D721Med (cell line): ENCODE results near the gene EPN3.

Experiments used
- DNase-seq: peaks from one replicate; pipeline ENCODE4 v3.0.0; 2011; ENCODE audit warnings: low spot score; ENCODE audit not compliant: insufficient read length
- FAIRE-seq: peaks from 2 replicates; lab custom pipeline; 2011; peaks lifted over from hg19 to GRCh38; lab: Jason Lieb, UNC
- CTCF ChIP-seq: IDR thresholded peaks from 2 replicates; pipeline ENCODE4 v1.5.1; 2012; ENCODE audit warnings: mild to moderate bottlenecking, control low read depth; ENCODE audit not compliant: insufficient read depth; ENCODE audit errors: missing control alignments

EPN3 gene

DNA sequence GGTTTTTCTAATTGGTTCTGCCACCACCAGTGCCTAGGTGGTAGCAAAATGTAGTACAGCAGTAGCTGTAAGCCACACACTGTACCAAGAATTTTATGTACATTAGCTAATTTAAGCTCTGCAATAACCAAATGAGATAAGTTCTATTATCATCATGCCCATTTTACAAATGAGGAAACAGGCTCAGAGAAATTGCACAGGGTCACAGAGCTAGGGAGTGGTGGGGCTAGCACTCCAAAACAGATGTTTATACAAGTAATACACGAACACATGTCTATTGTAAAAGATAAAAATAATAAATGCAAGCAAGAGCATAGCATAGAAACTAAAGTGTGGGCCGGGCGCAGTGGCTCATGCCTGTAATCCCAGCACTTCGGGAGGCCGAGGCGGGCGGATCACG is 40.3 kb upstream of the EPN3 start:
- TF ChIP-seq CTCF, result no peak
- FAIRE-seq, result no peak
- no peak for DNase-seq

- DNase-seq, result no peak
- FAIRE-seq, result no peak
- no peak for TF ChIP-seq CTCF
Observed at GRCh38 chr17:50493744-50494143, 38.8 kb upstream of the EPN3 start.

DNA sequence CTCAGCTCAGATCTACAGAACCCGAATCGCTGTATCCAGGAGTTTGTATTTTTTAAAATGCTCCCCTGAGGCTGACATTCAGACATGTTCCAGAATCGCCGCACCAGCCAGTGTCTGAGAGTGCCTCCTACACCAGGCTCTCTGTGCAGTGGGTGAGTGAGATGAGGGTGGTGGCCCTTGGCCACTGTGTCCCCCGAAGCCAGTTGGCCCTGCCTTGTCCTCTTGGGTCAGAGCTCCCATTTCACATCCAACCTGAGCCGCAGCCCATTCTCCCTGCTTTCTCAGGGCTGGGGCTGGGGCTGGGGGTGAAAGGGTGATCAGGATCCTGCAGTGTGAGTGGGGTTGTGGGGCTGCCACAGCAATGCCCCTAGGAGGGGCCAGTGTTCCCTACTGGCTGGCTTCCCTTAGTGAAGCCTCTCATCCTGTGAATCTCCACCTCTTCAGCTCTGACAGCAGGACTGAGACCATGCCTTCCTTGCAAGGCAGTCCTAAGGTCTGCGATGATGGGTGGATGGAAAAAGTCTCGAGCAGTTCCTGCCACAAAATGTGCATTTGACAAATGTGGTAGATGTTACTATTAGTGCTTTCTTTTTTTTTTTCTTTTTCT is 37.2 kb upstream of the EPN3 start:
- DNase-seq (no peak), FAIRE-seq (no peak)
- TF ChIP-seq CTCF, result no peak

- no peak for FAIRE-seq
Observed at GRCh38 chr17:50495918-50496317, 36.6 kb upstream of the EPN3 start.

DNA sequence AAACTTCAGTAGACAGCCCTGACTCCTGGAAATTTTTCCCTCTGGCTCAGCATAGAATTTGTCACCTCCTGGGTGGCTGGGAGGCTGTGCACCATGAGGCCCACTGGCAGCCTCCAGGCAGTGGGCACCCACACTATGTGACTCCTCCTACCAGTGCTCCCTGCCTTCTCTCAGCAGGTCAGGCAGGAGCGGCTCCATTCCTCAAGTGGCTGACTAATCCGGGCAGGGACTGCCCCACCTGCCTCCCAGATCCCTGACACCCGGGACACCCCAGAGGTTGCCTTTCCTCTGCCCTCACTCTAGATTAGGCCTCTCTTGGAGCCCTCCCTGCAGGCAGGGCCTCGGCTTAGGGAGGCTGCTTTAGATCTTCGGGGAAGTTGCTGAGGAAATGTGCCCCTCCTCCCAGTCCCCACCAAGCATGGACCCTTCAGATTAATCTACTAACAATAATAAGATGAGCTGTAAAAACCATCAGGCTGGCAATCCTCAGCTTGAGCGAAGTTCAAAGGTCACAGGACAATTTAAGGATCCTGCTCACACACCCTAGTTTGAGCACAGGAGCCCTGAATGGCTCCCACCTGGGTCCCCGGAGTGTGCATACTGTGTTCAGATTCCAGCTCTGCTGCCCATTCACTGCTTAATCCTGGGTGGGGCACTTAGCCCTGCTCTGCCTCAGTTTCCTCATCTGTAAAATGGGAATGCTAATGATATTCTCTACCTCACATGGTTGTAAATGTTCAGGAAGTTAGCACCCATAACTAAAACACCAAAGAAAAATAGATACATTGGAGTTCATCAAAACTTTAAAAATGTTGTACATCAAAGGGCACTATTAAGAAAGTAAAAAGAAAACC is 34.3 kb upstream of the EPN3 start:
- DNase-seq, result no peak
- no peak for TF ChIP-seq CTCF
- no peak for FAIRE-seq

More at GRCh38 chr17:50495918-50496317, 36.6 kb upstream of the EPN3 start:
- no peak for TF ChIP-seq CTCF
- no peak for DNase-seq

DNA sequence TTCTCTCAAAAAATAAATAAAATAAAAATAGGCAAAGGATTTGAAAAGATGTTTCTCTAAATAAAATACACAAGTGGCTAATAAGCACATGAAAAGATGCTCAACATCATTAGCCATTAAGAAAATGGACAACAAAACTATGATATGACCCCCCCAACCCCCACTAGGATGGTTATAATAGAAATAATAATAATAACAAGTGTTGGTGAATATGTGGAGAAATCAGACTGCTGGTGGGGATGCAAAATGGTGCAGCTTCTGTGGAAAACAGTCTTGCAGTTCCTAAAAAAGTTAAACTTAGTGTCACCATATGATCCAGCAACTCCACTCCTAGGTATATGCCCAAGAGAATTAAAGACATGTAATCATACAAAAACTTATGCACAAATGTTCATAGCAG is 33.3 kb upstream of the EPN3 start:
- FAIRE-seq (no peak), DNase-seq (no peak)
- no peak for TF ChIP-seq CTCF

DNA sequence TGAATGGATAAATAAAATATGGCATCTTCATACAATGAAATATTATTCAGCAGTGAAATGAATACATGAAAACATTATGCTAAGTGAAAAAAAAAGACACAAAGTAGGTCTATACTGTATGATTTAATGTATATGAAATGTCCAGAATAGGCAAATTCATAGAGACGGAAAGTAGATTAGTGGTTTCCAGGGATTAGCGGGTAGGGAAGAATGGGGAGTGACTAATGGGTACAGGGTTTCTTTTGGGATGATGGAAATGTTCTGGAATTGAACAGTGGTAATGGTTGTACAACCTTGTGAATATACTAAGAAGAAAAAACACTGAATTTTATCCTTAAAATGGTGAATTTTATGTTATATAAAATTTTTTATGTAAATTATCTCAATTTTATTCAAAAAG is 32.8 kb upstream of the EPN3 start:
- TF ChIP-seq CTCF, result no peak
- DNase-seq, result no peak
- FAIRE-seq, result no peak
